HG03103 (cell line): Measurements from ENCODE around the gene KRTAP10-6.
"Not testable (repeated sequence)": the region's sequence is repeated elsewhere in the genome, so short reads cannot be mapped to it uniquely, and the experiment has no call there.

ENCODE experiments used
- ATAC-seq: cut with Tn5 transposase; IDR thresholded peaks from one replicate; pipeline ENCODE4 v1.9.1; 2021; ENCODE audit warnings: low read depth; ENCODE audit not compliant: unreplicated experiment

KRTAP10-6 gene

DNA sequence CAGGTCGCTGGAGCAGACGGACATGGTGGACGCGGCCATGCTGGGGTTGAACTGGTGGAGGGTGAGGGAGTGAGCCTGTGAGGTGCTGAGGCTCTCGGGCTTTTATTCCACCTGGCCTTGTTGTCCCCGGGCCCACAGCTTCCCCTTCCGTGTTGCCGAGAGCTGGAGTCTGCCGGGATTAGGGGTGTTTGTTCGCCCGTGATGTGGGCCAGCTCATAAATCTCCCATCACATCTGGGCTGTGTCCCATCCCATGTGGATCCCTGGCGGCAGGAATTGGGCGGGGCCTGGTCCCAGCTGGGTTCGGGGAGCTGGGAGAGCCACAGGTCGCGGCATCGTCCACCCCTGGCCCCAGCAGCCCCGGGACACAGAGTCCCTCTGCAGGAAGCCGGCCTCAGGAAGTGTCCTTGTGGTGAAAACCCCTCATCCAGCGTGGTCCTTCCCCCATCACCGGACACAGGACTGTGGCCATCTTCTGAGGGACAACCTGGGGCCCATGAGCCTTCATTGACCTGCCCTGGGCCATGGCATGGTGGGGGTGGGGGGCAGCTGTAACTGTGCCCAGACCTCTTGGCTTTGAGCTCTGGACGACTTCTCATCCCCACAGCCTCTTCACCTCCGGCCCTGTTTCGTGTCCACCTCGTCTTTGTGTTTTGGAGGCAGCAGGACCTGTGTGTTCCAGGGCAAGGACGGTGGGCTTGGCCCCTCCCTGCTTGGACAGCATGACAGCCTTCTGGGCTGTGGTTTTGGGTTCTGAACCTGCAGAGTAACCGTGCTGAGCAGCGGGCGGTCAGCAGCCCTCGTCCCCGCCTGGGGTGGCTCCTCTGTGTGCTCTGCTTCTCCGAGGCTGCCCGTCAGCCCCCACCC, at the start of gene KRTAP10-6:
TSS of gene KRTAP10-6 (minus strand) at position 60 of the 866 bp plus-strand sequence. CDS start at position 39, 21 bp downstream.
- ATAC-seq: no peak

DNA sequence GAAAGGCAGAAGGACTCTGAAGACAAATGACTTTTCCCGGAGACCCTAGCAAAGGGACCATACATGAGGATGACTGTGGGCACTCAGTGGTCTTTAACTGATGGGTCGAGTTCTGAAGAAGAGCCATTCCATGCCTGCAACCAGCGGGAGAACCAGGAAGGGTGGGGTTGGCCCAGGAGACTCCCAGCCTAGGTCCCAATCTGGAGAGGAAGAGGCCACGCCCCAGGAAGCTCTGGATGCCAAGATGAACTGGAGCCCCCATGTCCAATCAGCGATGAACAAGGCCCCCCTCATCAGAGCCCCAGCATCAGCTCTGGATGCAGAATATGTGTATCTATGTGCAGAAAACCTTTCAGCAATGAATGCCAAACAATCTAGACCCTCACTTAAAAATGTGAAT, 48.5 kb upstream of the KRTAP10-6 start:
- ATAC-seq: no peak

DNA sequence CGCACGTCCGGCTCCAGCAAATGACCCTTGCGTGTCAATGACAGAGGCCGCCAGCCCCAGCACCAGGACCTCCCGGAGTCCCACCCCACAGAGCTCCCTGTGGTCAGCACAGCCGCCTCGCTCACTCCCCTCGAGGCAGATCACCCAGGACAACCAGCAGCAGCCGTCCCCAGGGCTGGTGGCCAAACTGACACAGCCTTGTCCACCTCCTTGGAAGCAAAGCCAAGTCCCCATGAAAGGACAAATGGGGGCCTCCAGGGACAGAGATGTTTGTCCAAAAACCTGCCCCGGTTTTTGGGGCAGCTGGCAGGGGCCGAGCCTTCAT, 47.0 kb upstream of the KRTAP10-6 start:
- ATAC-seq: no peak

- not testable (repeated sequence) for ATAC-seq
Observed at GRCh38 chr21:44638506-44639330, 46.4 kb upstream of the KRTAP10-6 start.

DNA sequence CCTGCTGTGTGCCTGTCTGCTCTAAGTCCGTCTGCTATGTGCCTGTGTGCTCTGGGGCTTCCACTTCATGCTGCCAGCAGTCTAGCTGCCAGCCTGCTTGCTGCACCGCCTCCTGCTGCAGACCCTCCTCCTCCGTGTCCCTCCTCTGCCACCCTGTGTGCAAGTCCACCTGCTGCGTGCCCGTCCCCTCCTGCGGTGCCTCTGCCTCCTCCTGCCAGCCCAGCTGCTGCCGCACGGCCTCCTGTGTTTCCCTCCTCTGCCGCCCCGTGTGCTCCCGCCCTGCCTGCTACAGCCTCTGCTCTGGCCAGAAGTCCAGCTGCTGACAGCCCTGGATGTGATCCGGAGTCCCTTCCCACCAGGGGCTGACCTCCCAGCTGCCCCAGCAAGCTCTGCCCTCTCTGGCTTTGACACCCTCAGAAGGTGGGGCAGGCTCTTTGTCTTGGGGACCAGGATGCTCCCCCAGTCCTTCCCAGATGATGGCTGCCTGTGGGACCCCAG, 45.6 kb upstream of the KRTAP10-6 start:
- not testable (repeated sequence) for ATAC-seq

GRCh38 chr21:44637018-44637850, 44.9 kb upstream of the KRTAP10-6 start, which contains the start of gene KRTAP10-10:
TSS of gene KRTAP10-10 (plus strand) at chr21:44637356. CDS start at chr21:44637418, 62 bp downstream.
- ATAC-seq: no peak

GRCh38 chr21:44636209-44637017, 44.1 kb upstream of the KRTAP10-6 start:
- ATAC-seq: no peak

DNA sequence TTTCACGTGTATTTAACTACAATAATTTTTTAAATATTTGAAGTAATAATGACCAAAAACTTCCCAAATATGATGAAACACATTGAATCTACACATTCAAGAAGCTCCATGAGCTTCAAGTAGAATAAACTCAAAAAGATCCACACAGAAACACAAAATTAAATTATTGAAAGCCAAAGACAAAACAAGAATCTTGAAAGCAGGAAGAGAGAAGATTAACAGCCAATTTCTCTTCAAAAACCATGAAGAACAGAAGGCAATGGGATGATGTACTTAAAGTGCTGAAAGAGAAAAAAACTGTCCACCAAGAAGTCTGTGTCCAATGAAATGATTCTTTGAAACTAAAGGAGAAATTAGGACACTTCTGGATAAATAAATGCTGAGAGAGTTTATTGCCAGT, 39.8 kb upstream of the KRTAP10-6 start:
- no peak for ATAC-seq

DNA sequence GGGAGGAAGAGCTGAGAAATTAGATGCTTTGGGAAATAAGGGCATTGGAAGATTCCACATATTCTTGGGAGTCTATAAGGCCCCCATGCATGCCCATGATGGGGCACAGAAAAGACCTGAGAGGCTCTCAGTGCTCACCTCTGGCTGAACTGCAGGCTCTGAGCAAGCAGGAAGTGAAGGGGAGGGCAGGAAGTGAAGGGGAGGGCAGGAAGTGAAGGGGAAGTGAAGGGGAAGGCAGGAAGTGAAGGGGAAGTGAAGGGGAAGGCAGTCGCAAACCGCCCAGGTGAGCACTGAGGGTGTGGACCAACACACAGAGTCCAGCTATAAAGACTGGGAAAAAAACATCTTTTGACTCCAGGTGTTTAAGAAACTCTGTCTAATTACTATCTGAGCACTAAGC, 38.1 kb upstream of the KRTAP10-6 start:
- no peak for ATAC-seq

- no peak for ATAC-seq
Observed at GRCh38 chr21:44628707-44629391, 36.5 kb upstream of the KRTAP10-6 start.

GRCh38 chr21:44627831-44628233, 35.5 kb upstream of the KRTAP10-6 start:
- not testable (repeated sequence) for ATAC-seq

GRCh38 chr21:44627181-44627822, 35.0 kb upstream of the KRTAP10-6 start:
- ATAC-seq: not testable (repeated sequence)

DNA sequence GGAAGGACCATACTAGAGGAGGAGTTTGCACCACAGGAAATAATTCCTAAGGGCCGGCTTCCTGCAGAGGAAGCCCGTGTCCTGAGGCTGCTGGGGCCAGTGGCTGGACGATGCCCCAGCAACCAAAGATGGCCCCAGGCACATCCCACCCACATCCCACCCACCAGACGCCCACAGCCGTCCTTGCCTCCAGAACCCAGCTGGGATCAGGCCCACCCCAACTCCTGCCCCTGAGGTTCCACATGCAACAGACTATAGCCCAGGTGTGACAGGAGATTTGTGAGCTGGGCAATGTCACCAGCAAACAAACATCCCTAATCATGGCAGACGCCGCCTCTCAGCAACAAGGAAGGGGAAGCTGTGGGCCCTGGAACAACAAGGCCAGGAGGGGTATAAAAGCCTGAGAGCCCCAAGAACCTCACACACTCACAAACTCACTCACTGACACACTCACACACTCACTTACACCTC, 34.4 kb upstream of the KRTAP10-6 start, which contains the start of gene KRTAP10-9:
TSS of gene KRTAP10-9 (plus strand) at position 421 of the 471 bp plus-strand sequence. CDS start 79 bp downstream, outside the sequence.
- ATAC-seq: no peak

DNA sequence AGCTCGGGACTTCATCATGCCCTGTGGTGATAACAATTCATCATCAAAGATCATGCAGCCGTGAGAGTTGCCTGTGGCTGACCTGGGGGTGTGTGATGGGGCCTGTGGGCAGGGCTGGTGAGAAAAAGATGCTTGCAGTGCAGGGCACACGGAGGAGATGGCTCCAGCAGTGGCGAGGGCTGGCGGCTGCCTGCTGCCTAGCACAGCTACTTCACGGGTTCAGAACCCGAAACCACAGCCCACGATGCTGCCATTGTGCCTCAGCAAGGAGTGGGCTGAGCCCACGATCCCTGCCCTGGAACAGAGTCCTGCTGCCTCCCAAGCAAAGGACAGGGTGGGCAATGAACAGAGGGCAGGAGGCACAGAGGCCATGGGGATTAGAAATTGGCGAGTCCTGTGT, 34.0 kb upstream of the KRTAP10-6 start:
- ATAC-seq: no peak

- no peak for ATAC-seq
Observed at GRCh38 chr21:44625756-44626155, 33.5 kb upstream of the KRTAP10-6 start.

DNA sequence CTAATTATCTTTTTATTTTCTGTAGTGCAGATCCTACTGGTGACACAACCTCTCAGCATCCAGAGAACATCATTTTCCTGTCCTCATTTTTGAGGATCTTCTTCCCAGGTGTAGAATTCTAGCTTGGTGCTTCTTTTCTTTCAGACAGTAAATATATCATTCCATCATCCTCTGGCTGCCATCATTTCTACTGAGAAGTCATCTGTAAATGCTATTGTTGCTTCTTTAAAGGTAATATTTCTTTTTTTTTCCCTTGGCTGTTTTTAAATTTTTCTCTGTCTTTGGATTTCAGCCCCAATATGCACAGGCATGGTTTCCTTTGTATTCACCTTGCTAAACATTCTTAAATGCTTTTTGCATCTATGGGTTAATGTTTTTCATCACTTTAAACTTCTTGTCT, 31.3 kb upstream of the KRTAP10-6 start:
- ATAC-seq: no peak

DNA sequence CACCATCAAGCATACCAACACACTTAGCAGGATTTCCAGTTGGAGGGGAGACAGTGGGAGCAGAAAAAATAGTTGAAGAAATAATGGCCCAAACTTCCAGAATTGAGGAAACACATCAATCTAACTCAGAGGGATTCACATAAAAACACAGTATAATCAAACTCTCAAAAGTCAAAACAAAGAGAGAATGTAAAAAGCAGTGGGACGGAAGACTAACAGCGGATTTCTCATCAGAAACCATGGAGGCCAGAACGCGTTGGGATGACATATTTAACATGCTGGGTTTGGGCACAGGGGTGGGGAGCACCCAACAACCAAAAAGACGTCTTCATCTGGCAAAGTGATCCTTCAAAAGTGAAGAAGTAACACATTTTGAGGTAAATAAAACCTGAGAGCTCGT, 27.6 kb upstream of the KRTAP10-6 start:
- ATAC-seq: no peak

GRCh38 chr21:44618909-44619308, 26.6 kb upstream of the KRTAP10-6 start:
- ATAC-seq: no peak
